ENCODE measurements around the gene ZNF397.
"Not testable (repeated sequence)": the region's sequence is repeated elsewhere in the genome, so short reads cannot be mapped to it uniquely, and the experiment has no call there.

The ZNF397 gene

DNA sequence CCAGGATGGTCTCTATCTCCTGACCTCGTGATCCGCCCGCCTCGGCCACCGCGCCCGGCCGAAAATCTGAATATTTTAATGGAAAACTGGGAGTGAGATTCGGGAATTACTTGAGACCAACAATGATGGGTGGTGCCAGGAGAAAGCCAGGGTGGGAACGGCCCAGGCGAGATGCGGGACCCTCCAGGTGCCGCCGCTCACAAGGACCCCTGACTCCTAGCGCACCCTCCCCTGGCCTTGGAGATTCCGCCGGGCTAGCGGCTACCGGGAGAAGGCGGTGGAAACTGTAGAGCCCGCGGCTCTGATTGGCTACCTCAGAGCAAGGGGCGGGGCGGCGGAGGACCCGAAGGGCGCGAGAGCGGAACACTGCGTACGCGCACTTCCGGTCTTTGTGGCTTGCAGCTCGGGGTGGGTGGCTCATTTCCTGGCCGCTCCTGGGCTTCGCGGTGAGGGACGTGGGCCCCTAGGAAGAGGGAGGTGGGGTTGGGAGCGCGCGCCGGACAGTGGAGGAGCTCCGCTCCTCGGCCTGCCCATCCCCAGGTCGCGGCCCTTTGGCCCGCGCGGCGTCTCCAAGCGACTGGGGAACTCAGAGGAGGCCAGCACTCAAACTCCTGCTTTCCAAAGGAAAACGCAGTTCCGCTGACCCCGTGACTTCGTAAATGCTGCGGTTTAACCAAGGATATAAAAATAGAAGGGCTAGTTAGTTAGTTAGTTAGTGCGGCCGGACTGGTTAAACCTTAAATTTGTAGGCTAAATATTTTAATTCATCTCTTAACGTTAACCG lies at the start of gene ZNF397:
ZNF397 (plus strand) TSS at position 371 of the 784 bp plus-strand sequence. CDS start 1,437 bp downstream, outside the sequence.
- Histone ChIP-seq H3K9me3 (ENCODE audit: control insufficient read depth, insufficient read depth, low read length) (no peaks in the 10 kb centered on the region), H3K36me3 (ENCODE audit: control insufficient read depth, insufficient read depth, low read length) (peaks cover 37% of the 10 kb centered on the region), H3K9ac (ENCODE audit: low read depth, low read length) (peak within 1 kb of the TSS; percentile 91), H3K27ac (ENCODE audit: low read depth, low read length) (peak within 1 kb of the TSS; percentile 97), H3K27me3 (ENCODE audit: control insufficient read depth, insufficient read depth, low read length) (no peaks in the 10 kb centered on the region), H3K4me1 (ENCODE audit: control insufficient read depth, insufficient read depth, low read length) (peaks cover 11% of the 10 kb centered on the region), H3K4me3 (ENCODE audit: low read depth, low read length) (peak within 1 kb of the TSS; percentile 96)

- H3K4me1 ChIP-seq (ENCODE audit: control insufficient read depth, insufficient read depth, low read length) = peaks cover 61% of the 10 kb centered on the region
- H3K27me3 ChIP-seq (ENCODE audit: control insufficient read depth, insufficient read depth, low read length) = no peaks in the 10 kb centered on the region
- 0 out of 2 replicates have a peak overlapping the region, but pooled peaks have one; percentile 5 for H3K9ac ChIP-seq (ENCODE audit: low read depth, low read length)
- peak overlapping the region; percentile 92 for H3K27ac ChIP-seq (ENCODE audit: low read depth, low read length)
- peak overlapping the region; percentile 13; the same call in 1 of the 2 replicates for H3K4me3 ChIP-seq (ENCODE audit: low read depth, low read length)
- H3K36me3 ChIP-seq (ENCODE audit: control insufficient read depth, insufficient read depth, low read length) = no peaks in the 10 kb centered on the region
- no peaks in the 10 kb centered on the region for H3K9me3 ChIP-seq (ENCODE audit: control insufficient read depth, insufficient read depth, low read length)
Measured at GRCh38 chr18:35191698-35192025, 49.2 kb upstream of the ZNF397 start.

GRCh38 chr18:35192415-35192814 lies 48.4 kb upstream of the ZNF397 start:
- Histone ChIP-seq H3K27me3 (ENCODE audit: control insufficient read depth, insufficient read depth, low read length) (no peaks in the 10 kb centered on the region), H3K36me3 (ENCODE audit: control insufficient read depth, insufficient read depth, low read length) (no peaks in the 10 kb centered on the region), H3K4me1 (ENCODE audit: control insufficient read depth, insufficient read depth, low read length) (peaks cover 54% of the 10 kb centered on the region), H3K4me3 (ENCODE audit: low read depth, low read length) (no peak overlapping the region), H3K9me3 (ENCODE audit: control insufficient read depth, insufficient read depth, low read length) (no peaks in the 10 kb centered on the region), H3K9ac (ENCODE audit: low read depth, low read length) (no peak overlapping the region), H3K27ac (ENCODE audit: low read depth, low read length) (peak overlapping the region; percentile 92)

- Histone ChIP-seq H3K27ac (ENCODE audit: low read depth, low read length) (no peak overlapping the region), H3K27me3 (ENCODE audit: control insufficient read depth, insufficient read depth, low read length) (no peaks in the 10 kb centered on the region), H3K36me3 (ENCODE audit: control insufficient read depth, insufficient read depth, low read length) (no peaks in the 10 kb centered on the region), H3K9ac (ENCODE audit: low read depth, low read length) (no peak overlapping the region), H3K4me3 (ENCODE audit: low read depth, low read length) (no peak overlapping the region), H3K9me3 (ENCODE audit: control insufficient read depth, insufficient read depth, low read length) (no peaks in the 10 kb centered on the region), H3K4me1 (ENCODE audit: control insufficient read depth, insufficient read depth, low read length) (peaks cover 48% of the 10 kb centered on the region)
Measured at GRCh38 chr18:35193316-35193715, 47.5 kb upstream of the ZNF397 start.

DNA sequence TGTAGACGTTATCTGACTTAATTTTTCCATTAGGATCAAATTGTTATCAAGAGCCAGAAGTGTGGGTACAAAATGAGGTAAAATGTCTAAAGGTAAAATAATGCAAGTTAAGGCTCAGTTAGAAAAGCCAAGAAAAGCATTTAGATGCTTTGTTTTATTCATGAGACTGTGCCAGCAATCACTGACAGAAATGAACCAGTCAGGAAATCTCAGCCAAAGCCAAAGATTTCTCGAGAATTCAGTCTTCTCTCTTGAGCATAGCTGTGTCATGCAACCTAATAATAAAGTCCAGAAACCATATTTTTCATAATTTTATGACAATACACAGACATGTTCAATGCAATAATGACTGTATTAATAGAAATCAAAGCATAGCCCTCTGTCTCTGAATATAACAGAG lies 43.5 kb upstream of the ZNF397 start:
- Histone ChIP-seq H3K4me1 (ENCODE audit: control insufficient read depth, insufficient read depth, low read length) (peaks cover 10% of the 10 kb centered on the region), H3K36me3 (ENCODE audit: control insufficient read depth, insufficient read depth, low read length) (no peaks in the 10 kb centered on the region), H3K4me3 (ENCODE audit: low read depth, low read length) (no peak overlapping the region), H3K27me3 (ENCODE audit: control insufficient read depth, insufficient read depth, low read length) (no peaks in the 10 kb centered on the region), H3K27ac (ENCODE audit: low read depth, low read length) (no peak overlapping the region), H3K9ac (ENCODE audit: low read depth, low read length) (no peak overlapping the region), H3K9me3 (ENCODE audit: control insufficient read depth, insufficient read depth, low read length) (no peaks in the 10 kb centered on the region)

- Histone ChIP-seq H3K27ac (ENCODE audit: low read depth, low read length) (no peak overlapping the region), H3K27me3 (ENCODE audit: control insufficient read depth, insufficient read depth, low read length) (no peaks in the 10 kb centered on the region), H3K9ac (ENCODE audit: low read depth, low read length) (no peak overlapping the region), H3K9me3 (ENCODE audit: control insufficient read depth, insufficient read depth, low read length) (peaks cover 8% of the 10 kb centered on the region), H3K36me3 (ENCODE audit: control insufficient read depth, insufficient read depth, low read length) (no peaks in the 10 kb centered on the region), H3K4me3 (ENCODE audit: low read depth, low read length) (no peak overlapping the region), H3K4me1 (ENCODE audit: control insufficient read depth, insufficient read depth, low read length) (no peaks in the 10 kb centered on the region)
Measured at GRCh38 chr18:35201256-35201931, 39.4 kb upstream of the ZNF397 start.

DNA sequence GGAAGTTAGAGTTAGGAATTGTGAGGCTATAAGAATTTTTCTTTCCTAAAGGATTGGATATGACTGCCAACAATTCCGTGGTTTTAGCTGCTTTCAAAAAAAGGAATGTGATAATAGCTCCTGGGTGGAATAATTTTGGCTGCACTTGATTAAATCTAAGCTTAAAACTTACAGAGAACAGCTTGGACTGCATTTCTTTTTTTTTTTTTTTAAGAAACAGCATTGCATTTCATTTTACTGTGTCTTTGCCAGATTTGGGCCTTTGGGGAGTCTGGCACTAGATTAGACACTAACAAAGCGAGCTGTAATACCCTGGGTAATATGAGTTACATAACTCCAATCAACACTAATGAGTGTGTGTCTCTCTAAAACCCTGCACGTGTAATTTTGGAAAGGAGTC lies 37.8 kb upstream of the ZNF397 start:
- Histone ChIP-seq H3K9ac (ENCODE audit: low read depth, low read length) (no peak overlapping the region), H3K9me3 (ENCODE audit: control insufficient read depth, insufficient read depth, low read length) (peaks cover 8% of the 10 kb centered on the region), H3K36me3 (ENCODE audit: control insufficient read depth, insufficient read depth, low read length) (no peaks in the 10 kb centered on the region), H3K4me3 (ENCODE audit: low read depth, low read length) (no peak overlapping the region), H3K27ac (ENCODE audit: low read depth, low read length) (no peak overlapping the region), H3K4me1 (ENCODE audit: control insufficient read depth, insufficient read depth, low read length) (no peaks in the 10 kb centered on the region), H3K27me3 (ENCODE audit: control insufficient read depth, insufficient read depth, low read length) (no peaks in the 10 kb centered on the region)

DNA sequence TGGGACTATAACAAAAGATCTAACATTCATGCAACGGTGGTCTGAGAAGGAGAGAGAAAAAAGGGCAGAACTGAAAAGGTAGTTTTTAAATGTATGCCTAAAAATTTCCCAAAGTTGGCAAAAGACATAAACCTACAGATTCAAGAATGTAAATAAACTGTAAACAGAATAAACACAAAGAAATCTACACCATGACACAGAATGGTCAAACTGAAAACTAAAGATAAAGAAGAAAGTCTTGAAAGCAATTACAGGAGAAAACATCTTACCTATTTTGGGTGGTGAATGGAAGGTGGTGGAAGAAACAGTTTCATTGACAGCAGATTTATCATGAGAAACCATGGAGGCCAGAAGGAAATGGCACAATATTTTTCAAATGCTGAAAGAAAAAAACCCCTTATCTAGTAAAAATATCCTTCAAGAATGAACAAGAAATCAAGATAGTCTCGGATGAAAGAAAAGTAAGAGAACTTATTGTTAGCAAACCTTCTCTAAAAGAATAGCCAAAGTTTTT lies 35.6 kb upstream of the ZNF397 start:
- no peaks in the 10 kb centered on the region for H3K4me1 ChIP-seq (ENCODE audit: control insufficient read depth, insufficient read depth, low read length)
- H3K27me3 ChIP-seq (ENCODE audit: control insufficient read depth, insufficient read depth, low read length) = no peaks in the 10 kb centered on the region
- peaks cover 8% of the 10 kb centered on the region for H3K9me3 ChIP-seq (ENCODE audit: control insufficient read depth, insufficient read depth, low read length)
- no peak overlapping the region for H3K4me3 ChIP-seq (ENCODE audit: low read depth, low read length)
- H3K9ac ChIP-seq (ENCODE audit: low read depth, low read length) = no peak overlapping the region
- no peak overlapping the region for H3K27ac ChIP-seq (ENCODE audit: low read depth, low read length)
- no peaks in the 10 kb centered on the region for H3K36me3 ChIP-seq (ENCODE audit: control insufficient read depth, insufficient read depth, low read length)

GRCh38 chr18:35205746-35206458 lies 34.9 kb upstream of the ZNF397 start:
- H3K27ac ChIP-seq (ENCODE audit: low read depth, low read length); H3K4me3 ChIP-seq (ENCODE audit: low read depth, low read length); H3K9me3 ChIP-seq (ENCODE audit: control insufficient read depth, insufficient read depth, low read length); H3K27me3 ChIP-seq (ENCODE audit: control insufficient read depth, insufficient read depth, low read length); H3K4me1 ChIP-seq (ENCODE audit: control insufficient read depth, insufficient read depth, low read length); H3K36me3 ChIP-seq (ENCODE audit: control insufficient read depth, insufficient read depth, low read length); H3K9ac ChIP-seq (ENCODE audit: low read depth, low read length): not testable (repeated sequence)

DNA sequence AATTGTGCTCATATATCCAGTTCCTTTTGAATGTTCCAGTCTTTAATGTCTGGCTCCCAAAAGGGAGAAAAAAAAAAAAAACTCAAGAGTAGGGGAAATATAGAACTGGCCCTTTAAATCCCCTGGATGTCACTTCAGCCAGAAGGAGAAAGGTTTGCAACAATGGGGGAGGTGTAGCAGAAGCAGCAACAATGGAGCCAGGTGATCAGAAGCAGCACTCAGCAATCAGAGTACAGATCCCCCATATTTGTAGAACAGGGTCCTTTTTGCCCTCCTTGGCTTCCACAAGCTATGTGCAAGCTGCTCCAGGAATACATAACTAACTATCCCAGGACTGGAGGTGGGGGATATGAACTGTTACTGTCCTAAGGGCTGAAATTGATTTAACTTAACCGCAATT lies 25.8 kb upstream of the ZNF397 start:
- Histone ChIP-seq H3K27ac (ENCODE audit: low read depth, low read length) (peak overlapping the region; percentile 37), H3K4me3 (ENCODE audit: low read depth, low read length) (no peak overlapping the region), H3K9me3 (ENCODE audit: control insufficient read depth, insufficient read depth, low read length) (no peaks in the 10 kb centered on the region), H3K4me1 (ENCODE audit: control insufficient read depth, insufficient read depth, low read length) (peaks cover 21% of the 10 kb centered on the region), H3K27me3 (ENCODE audit: control insufficient read depth, insufficient read depth, low read length) (no peaks in the 10 kb centered on the region), H3K9ac (ENCODE audit: low read depth, low read length) (0 out of 2 replicates have a peak overlapping the region, but pooled peaks have one; percentile 28), H3K36me3 (ENCODE audit: control insufficient read depth, insufficient read depth, low read length) (no peaks in the 10 kb centered on the region)

DNA sequence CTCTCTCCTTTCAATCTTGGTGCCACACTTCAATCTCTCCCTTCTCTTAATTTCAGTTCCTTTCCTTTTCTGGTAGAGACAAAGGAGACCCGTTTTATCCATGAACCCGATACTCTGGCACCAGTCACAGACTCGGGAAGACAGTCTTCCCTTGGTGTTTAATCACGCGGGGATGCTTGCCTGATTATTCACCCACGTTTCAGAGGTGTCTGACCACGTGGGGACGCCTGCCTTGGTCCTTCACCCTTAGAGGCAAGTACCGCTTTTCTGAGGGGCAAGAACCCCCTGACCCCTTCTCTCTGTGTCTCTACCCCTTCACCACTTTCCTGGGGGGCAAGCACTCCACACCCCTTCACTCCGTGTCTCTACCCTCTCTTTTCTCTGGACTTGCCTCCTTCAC lies 24.2 kb upstream of the ZNF397 start:
- H3K36me3 ChIP-seq (ENCODE audit: control insufficient read depth, insufficient read depth, low read length); H3K9me3 ChIP-seq (ENCODE audit: control insufficient read depth, insufficient read depth, low read length); H3K4me3 ChIP-seq (ENCODE audit: low read depth, low read length); H3K27me3 ChIP-seq (ENCODE audit: control insufficient read depth, insufficient read depth, low read length); H3K27ac ChIP-seq (ENCODE audit: low read depth, low read length); H3K9ac ChIP-seq (ENCODE audit: low read depth, low read length): not testable (repeated sequence)
- H3K4me1 ChIP-seq (ENCODE audit: control insufficient read depth, insufficient read depth, low read length) = peaks cover 21% of the 10 kb centered on the region
